ENCODE measurements around the gene FNBP1.
A peak's percentile ranks its signal among the peaks of the same experiment; 100 is the strongest.

The FNBP1 gene

GRCh38 chr9:130058887-130059286 is 15.9 kb upstream of the FNBP1 start:
- DNase-seq (ENCODE audit: low spot score), result no peak
- H3K27ac ChIP-seq, result no peak overlapping the region
- ChIA-PET POLR2A (ENCODE audit: low non-redundant PET) (no interaction called here), CTCF (interaction anchor here (0.6 to 1.8 kb wide), 6 partner anchors 8 to 186 kb away, joined by 3 to 10 read pairs (median 3); no protein-coding TSS in a partner anchor)
- no peak for TF ChIP-seq CTCF (conservative IDR thresholded peaks at IDR 0.05; ENCODE audit: low read depth)

GRCh38 chr9:130058154-130058553 is 15.2 kb upstream of the FNBP1 start:
- no peak for DNase-seq (ENCODE audit: low spot score)
- CTCF ChIA-PET, result interaction anchor here (0.5 to 1.8 kb wide), 10 partner anchors 8 to 771 kb away, joined by 3 to 10 read pairs (median 3); no protein-coding TSS in a partner anchor
- no peak overlapping the region for H3K27ac ChIP-seq
- no peak; the same call in 1 of the 2 replicates for TF ChIP-seq CTCF (conservative IDR thresholded peaks at IDR 0.05; ENCODE audit: low read depth)
- POLR2A ChIA-PET (ENCODE audit: low non-redundant PET), result no interaction called here

GRCh38 chr9:130054820-130055219 is 11.8 kb upstream of the FNBP1 start:
- H3K27ac ChIP-seq, result peak overlapping the region; percentile 86
- POLR2A ChIA-PET (ENCODE audit: low non-redundant PET), result no interaction called here
- DNase-seq (ENCODE audit: low spot score), result no peak
- CTCF ChIA-PET, result interaction anchor here (0.9 kb wide), 1 partner anchor 164 kb away, joined by 5 read pairs; no protein-coding TSS in a partner anchor
- TF ChIP-seq CTCF (conservative IDR thresholded peaks at IDR 0.05; ENCODE audit: low read depth), result no peak

GRCh38 chr9:130054325-130054786 is 11.4 kb upstream of the FNBP1 start:
- ChIA-PET POLR2A (ENCODE audit: low non-redundant PET) (no interaction called here), CTCF (interaction anchor here (0.9 kb wide), 1 partner anchor 163 kb away, joined by 5 read pairs; no protein-coding TSS in a partner anchor)
- H3K27ac ChIP-seq, result peak overlapping the region; percentile 86
- peak; percentile 44 for DNase-seq (ENCODE audit: low spot score)
- TF ChIP-seq CTCF (conservative IDR thresholded peaks at IDR 0.05; ENCODE audit: low read depth), result no peak

- H3K27ac ChIP-seq, result peak within 1 kb of the TSS; percentile 86
- POLR2A ChIA-PET (ENCODE audit: low non-redundant PET), result interaction anchor here (0.5 to 1.3 kb wide), 6 partner anchors 11 to 298 kb away, joined by 3 to 4 read pairs (median 3); partner anchors contain the start of gene FNBP1
- DNase-seq (ENCODE audit: low spot score), result peak; percentile 95
- CTCF ChIA-PET, result interaction anchor here (0.6 to 0.9 kb wide), 4 partner anchors 66 to 192 kb away, joined by 3 to 7 read pairs (median 5); no protein-coding TSS in a partner anchor
- no peak for TF ChIP-seq CTCF (conservative IDR thresholded peaks at IDR 0.05; ENCODE audit: low read depth)
Observed at GRCh38 chr9:130053504-130054324, 10.7 kb upstream of the FNBP1 start, which contains the start of gene GPR107. TSS of gene GPR107 (plus strand) at chr9:130053906. CDS start at chr9:130053933, 27 bp downstream.

- H3K27ac ChIP-seq, result peak overlapping the region; percentile 86
- TF ChIP-seq CTCF (conservative IDR thresholded peaks at IDR 0.05; ENCODE audit: low read depth), result no peak
- ChIA-PET POLR2A (ENCODE audit: low non-redundant PET) (interaction anchor here (0.5 to 1.3 kb wide), 6 partner anchors 10 to 298 kb away, joined by 3 to 4 read pairs (median 3); partner anchors contain the start of gene FNBP1), CTCF (interaction anchor here (0.6 to 0.8 kb wide), 4 partner anchors 65 to 191 kb away, joined by 3 to 7 read pairs (median 4); no protein-coding TSS in a partner anchor)
- DNase-seq (ENCODE audit: low spot score), result no peak
Observed at GRCh38 chr9:130053109-130053503, 10.1 kb upstream of the FNBP1 start.

All from RWPE1 (cell line).